Naive B cell (primary cell): Measurements from ENCODE around the gene COL23A1. TPM values are rescaled to one million over a fixed set of nuclear protein-coding genes. Genes with fewer than 3 reads are reported as not detected.
A peak's percentile ranks its signal among the peaks of the same experiment; 100 is the strongest.

Source experiments
- ATAC-seq, 2 donors: fragments of 150-1000 bp; cut with Tn5 transposase; 2 replicates each; pipeline ENCODE4 v1.10.0; 2021; ENCODE audit warnings: low read depth in 2 of 2, mild to moderate bottlenecking in 2 of 2, moderate library complexity in 2 of 2
- DNase-seq: peaks from one replicate; pipeline ENCODE4 v3.0.0; 2022
- H3K27ac Mint-ChIP-seq, 6 donors: one replicate each; pipeline ENCODE4 v1.8.0; 2020 to 2022; ENCODE audit warnings: mild to moderate bottlenecking in 6 of 6, mixed read lengths in 6 of 6, moderate library complexity in 5 of 6, inconsistent platforms in 2 of 6
- H3K27me3 Mint-ChIP-seq, 3 donors: one replicate each; pipeline ENCODE4 v1.8.0; 2021 to 2022; ENCODE audit warnings: mixed read lengths in 3 of 3, mild to moderate bottlenecking in 1 of 3
- H3K36me3 Mint-ChIP-seq, 2 donors: one replicate each; pipeline ENCODE4 v1.8.0; 2020 to 2022; ENCODE audit warnings: mixed read lengths in 2 of 2, inconsistent platforms in 1 of 2, mild to moderate bottlenecking in 1 of 2
- H3K4me1 Mint-ChIP-seq, 3 donors: one replicate each; pipeline ENCODE4 v1.8.0; 2020 to 2022; ENCODE audit warnings: mixed read lengths in 3 of 3, inconsistent platforms in 1 of 3, mild to moderate bottlenecking in 1 of 3, moderate library complexity in 1 of 3
- H3K4me3 Mint-ChIP-seq, 8 donors: one replicate each; pipeline ENCODE4 v1.8.0; 2020 to 2022; ENCODE audit warnings: mild to moderate bottlenecking in 8 of 8, mixed read lengths in 8 of 8, moderate library complexity in 8 of 8, inconsistent platforms in 2 of 8
- H3K9me3 Mint-ChIP-seq, 7 donors: one replicate each; pipeline ENCODE4 v1.8.0; 2020 to 2022; ENCODE audit warnings: mixed read lengths in 7 of 7, mild to moderate bottlenecking in 5 of 7, inconsistent platforms in 2 of 7, moderate library complexity in 1 of 7
- polyA plus RNA-seq, 6 donors: library from polyadenylated mRNA; unstranded; fragments of 300-500 nt; fragmentation: Illumina TruSeq; gene quantifications; one replicate each; pipeline ENCODE4 v1.2.3, GENCODE V29; 2021; ENCODE audit warnings: low read depth in 6 of 6

Gene COL23A1
- polyA plus RNA-seq, 6 donors from 2014 or later = 0.16 TPM; not detected in 5

- Mint-ChIP-seq H3K27me3 (peaks cover 12 to 41% (median 22%) of the 10 kb centered on the region in 3 donors), H3K9me3 (peaks cover 0 to 8% (median 5%) of the 10 kb centered on the region in 7 donors), H3K4me1 (peaks cover 0 to 4% (median 0%) of the 10 kb centered on the region in 3 donors), H3K4me3 (no peak overlapping the region), H3K27ac (peak overlapping the region in 1 of 6 donors; percentile 52), H3K36me3 (no peaks in the 10 kb centered on the region)
- DNase-seq = no peak
- ATAC-seq = no peak
Observed at GRCh38 chr5:178366998-178367735, 223.0 kb downstream of the COL23A1 start.

- Mint-ChIP-seq H3K9me3 (peaks cover 0 to 8% (median 5%) of the 10 kb centered on the region in 7 donors), H3K27me3 (peaks cover 19 to 38% (median 22%) of the 10 kb centered on the region in 3 donors), H3K36me3 (no peaks in the 10 kb centered on the region), H3K4me1 (peaks cover 0 to 4% (median 0%) of the 10 kb centered on the region in 3 donors), H3K4me3 (no peak overlapping the region), H3K27ac (no peak overlapping the region)
- ATAC-seq = no peak
- no peak for DNase-seq
Observed at GRCh38 chr5:178365501-178366440, 224.4 kb downstream of the COL23A1 start.

GRCh38 chr5:178364326-178364675, 225.9 kb downstream of the COL23A1 start:
- Mint-ChIP-seq H3K4me3 (no peak overlapping the region), H3K4me1 (peaks cover 0 to 4% (median 0%) of the 10 kb centered on the region in 3 donors), H3K27me3 (peaks cover 15 to 38% (median 22%) of the 10 kb centered on the region in 3 donors), H3K9me3 (peaks cover 0 to 4% (median 1%) of the 10 kb centered on the region in 7 donors), H3K27ac (no peak overlapping the region), H3K36me3 (no peaks in the 10 kb centered on the region)
- ATAC-seq (no peak), DNase-seq (no peak)

- H3K36me3 Mint-ChIP-seq = no peaks in the 10 kb centered on the region
- H3K27ac Mint-ChIP-seq = no peak overlapping the region
- ATAC-seq = no peak
- H3K27me3 Mint-ChIP-seq = peaks cover 15 to 38% (median 22%) of the 10 kb centered on the region in 3 donors
- H3K4me1 Mint-ChIP-seq = peaks cover 0 to 4% (median 0%) of the 10 kb centered on the region in 3 donors
- no peak for DNase-seq
- no peak overlapping the region for H3K4me3 Mint-ChIP-seq
- no peaks in the 10 kb centered on the region for H3K9me3 Mint-ChIP-seq
Observed at GRCh38 chr5:178363501-178364325, 226.5 kb downstream of the COL23A1 start.

GRCh38 chr5:178361657-178362445, 228.3 kb downstream of the COL23A1 start:
- peaks cover 0 to 4% (median 2%) of the 10 kb centered on the region in 3 donors for H3K4me1 Mint-ChIP-seq
- DNase-seq (no peak), ATAC-seq (no peak)
- H3K27me3 Mint-ChIP-seq = peaks cover 20 to 41% (median 29%) of the 10 kb centered on the region in 3 donors
- peak overlapping the region in 1 of 6 donors; percentile 6 for H3K27ac Mint-ChIP-seq
- H3K9me3 Mint-ChIP-seq = peaks cover 0 to 7% (median 0%) of the 10 kb centered on the region in 7 donors
- no peaks in the 10 kb centered on the region for H3K36me3 Mint-ChIP-seq
- H3K4me3 Mint-ChIP-seq = no peak overlapping the region

- Mint-ChIP-seq H3K27me3 (peaks cover 18 to 43% (median 28%) of the 10 kb centered on the region in 3 donors), H3K4me1 (peaks cover 0 to 11% (median 3%) of the 10 kb centered on the region in 3 donors), H3K9me3 (peaks cover 0 to 7% (median 0%) of the 10 kb centered on the region in 7 donors), H3K27ac (no peak overlapping the region), H3K4me3 (peak overlapping the region in 1 of 8 donors; percentile 60), H3K36me3 (no peaks in the 10 kb centered on the region)
- no peak for ATAC-seq
- no peak for DNase-seq
Observed at GRCh38 chr5:178360926-178361235, 229.3 kb downstream of the COL23A1 start.

- Mint-ChIP-seq H3K36me3 (no peaks in the 10 kb centered on the region), H3K4me1 (peaks cover 0 to 11% (median 3%) of the 10 kb centered on the region in 3 donors), H3K27me3 (peaks cover 22 to 42% (median 28%) of the 10 kb centered on the region in 3 donors), H3K27ac (no peak overlapping the region), H3K9me3 (peaks cover 0 to 7% (median 0%) of the 10 kb centered on the region in 7 donors), H3K4me3 (peak overlapping the region in 1 of 8 donors; percentile 60)
- no peak for DNase-seq
- no peak for ATAC-seq
Observed at GRCh38 chr5:178360222-178360925, 229.8 kb downstream of the COL23A1 start.

GRCh38 chr5:178359738-178360137, 230.5 kb downstream of the COL23A1 start:
- DNase-seq = no peak
- no peaks in the 10 kb centered on the region for H3K36me3 Mint-ChIP-seq
- H3K4me3 Mint-ChIP-seq = no peak overlapping the region
- ATAC-seq = no peak
- peaks cover 22 to 40% (median 28%) of the 10 kb centered on the region in 3 donors for H3K27me3 Mint-ChIP-seq
- H3K27ac Mint-ChIP-seq = no peak overlapping the region
- peaks cover 0 to 7% (median 0%) of the 10 kb centered on the region in 7 donors for H3K9me3 Mint-ChIP-seq
- peaks cover 0 to 11% (median 3%) of the 10 kb centered on the region in 3 donors for H3K4me1 Mint-ChIP-seq

GRCh38 chr5:178357678-178358077, 232.5 kb downstream of the COL23A1 start:
- H3K9me3 Mint-ChIP-seq = peaks cover 0 to 7% (median 0%) of the 10 kb centered on the region in 7 donors
- peaks cover 11 to 39% (median 33%) of the 10 kb centered on the region in 3 donors for H3K27me3 Mint-ChIP-seq
- no peak overlapping the region for H3K4me3 Mint-ChIP-seq
- no peaks in the 10 kb centered on the region for H3K36me3 Mint-ChIP-seq
- ATAC-seq (no peak), DNase-seq (no peak)
- H3K4me1 Mint-ChIP-seq = peaks cover 0 to 11% (median 3%) of the 10 kb centered on the region in 3 donors
- no peak overlapping the region for H3K27ac Mint-ChIP-seq

GRCh38 chr5:178357121-178357521, 233.1 kb downstream of the COL23A1 start:
- Mint-ChIP-seq H3K27ac (no peak overlapping the region), H3K36me3 (no peaks in the 10 kb centered on the region), H3K9me3 (peaks cover 0 to 7% (median 0%) of the 10 kb centered on the region in 7 donors), H3K27me3 (peaks cover 11 to 39% (median 33%) of the 10 kb centered on the region in 3 donors), H3K4me1 (peaks cover 0 to 11% (median 3%) of the 10 kb centered on the region in 3 donors), H3K4me3 (no peak overlapping the region)
- DNase-seq (no peak), ATAC-seq (no peak)

- H3K4me3 Mint-ChIP-seq = peak overlapping the region in 2 of 8 donors; percentile 25 to 55
- DNase-seq (no peak), ATAC-seq (no peak)
- no peaks in the 10 kb centered on the region for H3K36me3 Mint-ChIP-seq
- peaks cover 0 to 7% (median 0%) of the 10 kb centered on the region in 7 donors for H3K9me3 Mint-ChIP-seq
- H3K4me1 Mint-ChIP-seq = peaks cover 0 to 11% (median 3%) of the 10 kb centered on the region in 3 donors
- H3K27me3 Mint-ChIP-seq = peaks cover 11 to 37% (median 30%) of the 10 kb centered on the region in 3 donors
- H3K27ac Mint-ChIP-seq = no peak overlapping the region
Observed at GRCh38 chr5:178356431-178356872, 233.7 kb downstream of the COL23A1 start.
